Ishikawa (cell line): ENCODE data around the gene GNAT1.
A peak's percentile ranks its signal among the peaks of the same experiment; 100 is the strongest.

Source experiments
- CEBPB ChIP-seq: IDR thresholded peaks from 2 replicates; pipeline ENCODE4 v1.6.1; 2012
- CREB1 ChIP-seq: IDR thresholded peaks from 2 replicates; pipeline ENCODE4 v1.6.1; 2012; ENCODE audit warnings: low read depth
- EGR1 ChIP-seq: IDR thresholded peaks from 2 replicates; pipeline ENCODE4 v1.6.1; 2012
- EP300 ChIP-seq: IDR thresholded peaks from 2 replicates; pipeline ENCODE4 v1.6.1; 2012; ENCODE audit warnings: borderline replicate concordance
- FOXM1 ChIP-seq: IDR thresholded peaks from 2 replicates; pipeline ENCODE4 v1.6.1; 2012; ENCODE audit warnings: low read depth, borderline replicate concordance
- NFIC ChIP-seq: IDR thresholded peaks from 2 replicates; pipeline ENCODE4 v1.6.1; 2012
- RAD21 ChIP-seq: IDR thresholded peaks from 2 replicates; pipeline ENCODE4 v1.6.1; 2012; ENCODE audit warnings: low read depth
- TAF1 ChIP-seq: IDR thresholded peaks from 2 replicates; pipeline ENCODE4 v1.6.1; 2012; ENCODE audit warnings: low read depth, mild to moderate bottlenecking
- TCF12 ChIP-seq: IDR thresholded peaks from 2 replicates; pipeline ENCODE4 v1.6.1; 2012; ENCODE audit warnings: low read depth
- TEAD4 ChIP-seq: IDR thresholded peaks from 2 replicates; pipeline ENCODE4 v1.6.1; 2012
- YY1 ChIP-seq: IDR thresholded peaks from 2 replicates; pipeline ENCODE4 v1.6.1; 2012; ENCODE audit warnings: low read depth
- ZBTB7A ChIP-seq: IDR thresholded peaks from 2 replicates; pipeline ENCODE4 v1.6.1; 2012; ENCODE audit warnings: low read depth
- TF ChIP-seq, protein P1 (sequence below): IDR thresholded peaks from 2 replicates; pipeline ENCODE4 v1.6.1; 2012
- TF ChIP-seq, protein P2 (sequence below): IDR thresholded peaks from 2 replicates; pipeline ENCODE4 v1.6.1; 2012
- TF ChIP-seq, protein P3 (sequence below): IDR thresholded peaks from 2 replicates; pipeline ENCODE4 v1.6.1; 2012; ENCODE audit warnings: low read depth, mild to moderate bottlenecking

GNAT1 gene

DNA sequence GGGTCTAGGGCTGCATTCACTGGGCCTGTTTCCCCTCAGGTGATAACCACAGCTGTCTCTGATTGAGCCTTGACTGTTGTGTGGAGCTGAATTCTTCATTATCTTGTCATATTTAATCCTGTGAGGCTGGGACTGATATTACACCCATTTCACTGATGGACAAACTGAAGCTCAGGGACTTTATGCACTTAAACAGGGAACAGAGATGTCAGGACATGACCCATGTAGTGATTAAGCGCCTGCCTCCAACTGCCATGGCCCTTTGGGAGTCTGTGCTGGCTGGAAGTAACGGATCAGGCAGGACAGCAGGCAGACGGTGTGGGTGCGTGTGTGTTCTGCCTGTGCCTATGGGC is 52.1 kb downstream of the GNAT1 start:
- no peak for TF ChIP-seq TCF12
- TF ChIP-seq CREB1 = no peak

DNA sequence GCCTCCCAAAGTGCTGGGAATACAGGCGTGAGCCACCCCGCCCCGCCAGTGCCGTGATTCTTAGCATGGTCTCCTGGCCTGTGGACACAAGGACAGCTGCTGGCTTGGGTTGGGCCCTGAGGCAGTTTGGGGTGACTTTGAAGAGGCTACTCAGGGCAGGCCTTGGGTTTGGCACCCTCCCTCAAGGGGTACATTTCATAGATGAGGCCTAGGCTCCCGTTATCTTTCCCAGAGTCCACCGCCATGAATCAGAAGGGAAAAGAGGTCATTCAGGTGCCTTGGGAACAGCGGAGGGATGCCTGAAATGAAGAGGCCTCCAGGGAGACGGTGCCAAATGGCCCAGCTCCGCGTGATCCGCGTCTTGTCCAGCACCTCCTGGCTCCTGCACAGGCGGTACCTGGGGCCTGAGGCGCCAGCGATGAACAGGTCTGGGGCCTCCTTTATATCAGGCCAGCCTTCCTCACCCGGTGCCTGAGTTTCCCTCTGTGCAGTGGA is 53.9 kb downstream of the GNAT1 start:
- no peak for TF ChIP-seq NFIC
- TF ChIP-seq, protein P1, sequence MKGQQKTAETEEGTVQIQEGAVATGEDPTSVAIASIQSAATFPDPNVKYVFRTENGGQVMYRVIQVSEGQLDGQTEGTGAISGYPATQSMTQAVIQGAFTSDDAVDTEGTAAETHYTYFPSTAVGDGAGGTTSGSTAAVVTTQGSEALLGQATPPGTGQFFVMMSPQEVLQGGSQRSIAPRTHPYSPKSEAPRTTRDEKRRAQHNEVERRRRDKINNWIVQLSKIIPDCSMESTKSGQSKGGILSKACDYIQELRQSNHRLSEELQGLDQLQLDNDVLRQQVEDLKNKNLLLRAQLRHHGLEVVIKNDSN = no peak
- no peak for TF ChIP-seq ZBTB7A
- no peak for TF ChIP-seq EGR1
- no peak for TF ChIP-seq EP300
- TF ChIP-seq TCF12 = no peak
- no peak for TF ChIP-seq TAF1
- TF ChIP-seq CREB1 = no peak
- no peak for TF ChIP-seq FOXM1
- TF ChIP-seq TEAD4 = no peak
- TF ChIP-seq, protein P2, sequence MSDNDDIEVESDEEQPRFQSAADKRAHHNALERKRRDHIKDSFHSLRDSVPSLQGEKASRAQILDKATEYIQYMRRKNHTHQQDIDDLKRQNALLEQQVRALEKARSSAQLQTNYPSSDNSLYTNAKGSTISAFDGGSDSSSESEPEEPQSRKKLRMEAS = no peak

DNA sequence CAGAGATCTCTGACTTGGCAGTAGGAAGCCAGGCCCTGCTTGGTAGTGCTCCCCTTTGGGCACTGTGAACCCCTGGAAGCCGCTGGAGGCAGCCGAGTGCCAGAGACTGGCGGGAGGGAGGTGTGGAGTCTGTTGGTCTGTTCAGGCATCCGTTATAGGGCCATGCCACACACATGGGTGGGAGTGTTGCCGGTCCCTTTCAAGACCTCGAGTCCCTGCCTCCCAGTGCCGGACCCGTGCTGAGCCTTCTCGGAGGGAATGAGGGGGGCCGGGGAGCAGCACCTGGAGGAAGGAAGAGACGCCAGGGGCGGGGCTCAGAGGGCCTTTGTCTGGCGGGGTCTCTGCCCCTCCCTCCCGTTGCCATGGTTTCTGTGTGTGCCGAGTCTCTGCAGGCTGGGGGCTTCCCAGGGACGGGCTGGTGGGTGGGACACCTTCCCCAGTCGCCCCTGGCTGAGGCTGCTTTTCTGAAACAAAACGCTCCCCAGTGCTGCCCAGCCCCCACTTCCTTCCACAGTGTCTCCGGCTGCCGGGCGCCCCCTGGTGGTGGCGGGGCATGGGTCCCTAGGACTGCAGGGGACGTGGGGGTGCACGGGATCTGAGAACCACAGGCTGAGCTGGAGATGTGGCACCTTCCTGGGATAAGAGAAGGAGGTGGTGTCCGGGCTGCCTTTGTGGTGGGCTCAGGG is 54.6 kb downstream of the GNAT1 start:
- no peak for TF ChIP-seq TAF1
- peak; percentile 46 for TF ChIP-seq TCF12
- TF ChIP-seq CEBPB = no peak
- TF ChIP-seq, protein P1 = no peak
- no peak for TF ChIP-seq FOXM1
- peak; percentile 87 for TF ChIP-seq RAD21
- TF ChIP-seq, protein P2 = peak; percentile 25
- TF ChIP-seq YY1 = peak; percentile 56; the same call in 1 of the 2 replicates
- TF ChIP-seq EP300 = 0 out of 2 replicates have a peak, but pooled peaks have one; percentile 10

DNA sequence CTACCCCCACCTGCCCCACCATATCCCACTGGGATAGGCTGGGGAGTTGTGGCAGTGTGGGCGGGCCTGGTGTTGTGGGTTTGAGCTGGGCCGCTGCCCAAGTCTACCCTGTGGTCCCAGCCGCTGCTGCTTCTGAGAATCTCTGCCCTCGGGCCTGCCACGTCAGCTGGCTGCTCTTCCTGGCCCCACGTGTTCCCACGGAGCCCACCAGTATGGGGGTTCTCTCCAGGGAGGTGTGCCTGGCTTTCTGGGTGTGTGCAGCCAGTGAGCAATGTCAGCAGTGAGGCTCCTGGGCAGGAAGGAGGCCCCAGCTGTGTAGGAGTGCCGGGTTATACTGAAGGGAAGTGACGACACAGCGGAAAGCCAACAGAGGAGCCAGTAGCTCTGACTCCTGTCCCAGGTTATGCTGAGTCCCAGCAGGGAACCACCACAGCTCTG is 55.1 kb downstream of the GNAT1 start:
- TF ChIP-seq EGR1 (no peak), TAF1 (no peak), YY1 (no peak), EP300 (no peak), CREB1 (no peak), NFIC (no peak), TCF12 (no peak), RAD21 (no peak), FOXM1 (no peak)
- TF ChIP-seq, protein P3, sequence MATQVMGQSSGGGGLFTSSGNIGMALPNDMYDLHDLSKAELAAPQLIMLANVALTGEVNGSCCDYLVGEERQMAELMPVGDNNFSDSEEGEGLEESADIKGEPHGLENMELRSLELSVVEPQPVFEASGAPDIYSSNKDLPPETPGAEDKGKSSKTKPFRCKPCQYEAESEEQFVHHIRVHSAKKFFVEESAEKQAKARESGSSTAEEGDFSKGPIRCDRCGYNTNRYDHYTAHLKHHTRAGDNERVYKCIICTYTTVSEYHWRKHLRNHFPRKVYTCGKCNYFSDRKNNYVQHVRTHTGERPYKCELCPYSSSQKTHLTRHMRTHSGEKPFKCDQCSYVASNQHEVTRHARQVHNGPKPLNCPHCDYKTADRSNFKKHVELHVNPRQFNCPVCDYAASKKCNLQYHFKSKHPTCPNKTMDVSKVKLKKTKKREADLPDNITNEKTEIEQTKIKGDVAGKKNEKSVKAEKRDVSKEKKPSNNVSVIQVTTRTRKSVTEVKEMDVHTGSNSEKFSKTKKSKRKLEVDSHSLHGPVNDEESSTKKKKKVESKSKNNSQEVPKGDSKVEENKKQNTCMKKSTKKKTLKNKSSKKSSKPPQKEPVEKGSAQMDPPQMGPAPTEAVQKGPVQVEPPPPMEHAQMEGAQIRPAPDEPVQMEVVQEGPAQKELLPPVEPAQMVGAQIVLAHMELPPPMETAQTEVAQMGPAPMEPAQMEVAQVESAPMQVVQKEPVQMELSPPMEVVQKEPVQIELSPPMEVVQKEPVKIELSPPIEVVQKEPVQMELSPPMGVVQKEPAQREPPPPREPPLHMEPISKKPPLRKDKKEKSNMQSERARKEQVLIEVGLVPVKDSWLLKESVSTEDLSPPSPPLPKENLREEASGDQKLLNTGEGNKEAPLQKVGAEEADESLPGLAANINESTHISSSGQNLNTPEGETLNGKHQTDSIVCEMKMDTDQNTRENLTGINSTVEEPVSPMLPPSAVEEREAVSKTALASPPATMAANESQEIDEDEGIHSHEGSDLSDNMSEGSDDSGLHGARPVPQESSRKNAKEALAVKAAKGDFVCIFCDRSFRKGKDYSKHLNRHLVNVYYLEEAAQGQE = no peak
- TF ChIP-seq, protein P2 = no peak
- TF ChIP-seq, protein P1 = no peak
